IPS-15b (cell line): ENCODE data around the gene RPH3AL.
A peak's percentile ranks its signal among the peaks of the same experiment; 100 is the strongest.
"Not testable (repeated sequence)": the region's sequence is repeated elsewhere in the genome, so short reads cannot be mapped to it uniquely, and the experiment has no call there.

Experiments
- H3K27me3 ChIP-seq: one replicate; pipeline ENCODE4 v1.6.1; 2013; ENCODE audit warnings: low read length; ENCODE audit not compliant: control insufficient read depth, insufficient read depth
- H3K36me3 ChIP-seq: one replicate; pipeline ENCODE4 v1.6.1; 2013; ENCODE audit warnings: low read length; ENCODE audit not compliant: control insufficient read depth, insufficient read depth
- H3K4me1 ChIP-seq: one replicate; pipeline ENCODE4 v1.6.1; 2013; ENCODE audit warnings: mild to moderate bottlenecking, low read length; ENCODE audit not compliant: control insufficient read depth, insufficient read depth
- H3K4me3 ChIP-seq: one replicate; pipeline ENCODE4 v1.5.1; 2013; ENCODE audit warnings: low read depth, low read length
- H3K9ac ChIP-seq: one replicate; pipeline ENCODE4 v1.6.1; 2013; ENCODE audit warnings: low read depth, mild to moderate bottlenecking, low read length
- H3K9me3 ChIP-seq: one replicate; pipeline ENCODE4 v1.6.1; 2013; ENCODE audit warnings: mild to moderate bottlenecking, low read length; ENCODE audit not compliant: control insufficient read depth, insufficient read depth

RPH3AL gene

DNA sequence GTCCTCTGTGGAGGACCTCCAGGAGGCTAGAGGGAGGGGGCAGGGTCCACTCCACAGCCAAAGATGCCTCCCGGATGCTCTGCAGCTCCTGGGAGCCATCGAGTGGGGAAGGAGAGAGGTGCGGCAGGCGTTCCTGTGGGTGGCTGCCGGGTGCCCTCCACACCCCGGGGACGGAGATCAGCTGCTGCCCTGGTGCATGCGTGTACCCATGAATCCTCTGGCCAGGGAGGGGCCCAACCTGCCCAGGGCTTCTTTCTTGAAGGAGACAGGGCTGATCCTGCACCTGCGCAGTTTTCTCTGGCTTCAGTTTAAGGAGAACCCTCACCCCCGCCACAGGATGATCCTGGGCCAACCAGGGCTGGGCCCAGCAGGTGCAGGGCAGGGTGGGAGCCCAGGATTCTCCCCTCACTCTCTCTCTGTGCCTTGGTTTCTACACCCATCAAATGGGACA lies 137.7 kb downstream of the RPH3AL start:
- H3K36me3 ChIP-seq: peaks cover 3% of the 10 kb centered on the region
- no peak overlapping the region for H3K9ac ChIP-seq
- no peaks in the 10 kb centered on the region for H3K4me1 ChIP-seq
- H3K9me3 ChIP-seq: no peaks in the 10 kb centered on the region
- no peaks in the 10 kb centered on the region for H3K27me3 ChIP-seq
- peak overlapping the region; percentile 52 for H3K4me3 ChIP-seq

GRCh38 chr17:213286-214105 lies 139.1 kb downstream of the RPH3AL start:
- no peaks in the 10 kb centered on the region for H3K4me1 ChIP-seq
- H3K9ac ChIP-seq: no peak overlapping the region
- H3K27me3 ChIP-seq: no peaks in the 10 kb centered on the region
- no peaks in the 10 kb centered on the region for H3K9me3 ChIP-seq
- peaks cover 3% of the 10 kb centered on the region for H3K36me3 ChIP-seq
- no peak overlapping the region for H3K4me3 ChIP-seq

- Histone ChIP-seq H3K9me3 (no peaks in the 10 kb centered on the region), H3K4me3 (no peak overlapping the region), H3K9ac (no peak overlapping the region), H3K4me1 (peaks cover 2% of the 10 kb centered on the region), H3K36me3 (peaks cover 3% of the 10 kb centered on the region), H3K27me3 (peaks cover 4% of the 10 kb centered on the region)
Measured at GRCh38 chr17:210402-210801, 142.2 kb downstream of the RPH3AL start.

DNA sequence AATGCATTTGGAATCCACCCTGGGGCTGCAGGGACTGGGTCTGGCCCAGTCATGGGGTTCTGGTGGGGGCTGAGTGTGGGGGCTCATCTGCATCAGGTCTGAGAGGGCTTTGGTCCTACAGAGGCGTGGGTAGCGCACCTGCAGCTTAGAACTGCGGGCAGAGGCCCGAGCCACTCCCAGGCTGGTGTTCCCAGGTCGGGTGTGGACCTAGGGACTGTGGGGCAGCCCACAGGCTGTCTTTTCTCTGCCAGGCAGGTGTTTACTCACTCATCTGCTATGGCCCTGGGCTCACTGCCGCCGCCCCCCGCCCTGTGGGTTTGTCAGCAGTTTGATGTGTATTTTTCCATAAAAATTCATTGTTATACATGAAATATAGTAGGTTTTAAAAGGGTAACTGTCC lies 144.2 kb downstream of the RPH3AL start:
- Histone ChIP-seq H3K9ac (no peak overlapping the region), H3K9me3 (no peaks in the 10 kb centered on the region), H3K36me3 (no peaks in the 10 kb centered on the region), H3K4me1 (peaks cover 2% of the 10 kb centered on the region), H3K4me3 (no peak overlapping the region), H3K27me3 (peaks cover 4% of the 10 kb centered on the region)

- no peak overlapping the region for H3K4me3 ChIP-seq
- peaks cover 4% of the 10 kb centered on the region for H3K27me3 ChIP-seq
- H3K4me1 ChIP-seq: peaks cover 2% of the 10 kb centered on the region
- H3K36me3 ChIP-seq: no peaks in the 10 kb centered on the region
- no peak overlapping the region for H3K9ac ChIP-seq
- H3K9me3 ChIP-seq: no peaks in the 10 kb centered on the region
Measured at GRCh38 chr17:207775-208174, 144.8 kb downstream of the RPH3AL start.

GRCh38 chr17:206941-207560 lies 145.6 kb downstream of the RPH3AL start:
- Histone ChIP-seq H3K36me3 (no peaks in the 10 kb centered on the region), H3K9ac (no peak overlapping the region), H3K4me3 (no peak overlapping the region), H3K9me3 (no peaks in the 10 kb centered on the region), H3K27me3 (peaks cover 4% of the 10 kb centered on the region), H3K4me1 (peaks cover 2% of the 10 kb centered on the region)

DNA sequence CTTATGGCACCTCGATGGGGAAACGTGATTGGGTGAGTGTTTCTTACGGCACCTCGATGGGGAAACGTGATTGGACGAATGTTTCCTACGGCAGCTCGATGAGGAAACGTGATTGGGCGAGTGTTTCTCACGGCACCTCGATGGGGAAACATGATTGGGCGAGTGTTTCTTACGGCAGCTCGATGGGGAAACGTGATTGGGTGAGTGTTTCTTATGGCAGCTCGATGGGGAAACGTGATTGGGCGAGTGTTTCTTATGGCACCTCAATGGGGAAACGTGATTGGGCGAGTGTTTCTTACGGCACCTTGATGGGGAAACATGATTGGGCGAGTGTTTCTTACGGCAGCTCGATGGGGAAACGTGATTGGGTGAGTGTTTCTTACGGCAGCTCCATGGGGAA lies 146.1 kb downstream of the RPH3AL start:
- not testable (repeated sequence) for H3K4me3 ChIP-seq, H3K36me3 ChIP-seq, H3K27me3 ChIP-seq, H3K9me3 ChIP-seq, H3K4me1 ChIP-seq, H3K9ac ChIP-seq

DNA sequence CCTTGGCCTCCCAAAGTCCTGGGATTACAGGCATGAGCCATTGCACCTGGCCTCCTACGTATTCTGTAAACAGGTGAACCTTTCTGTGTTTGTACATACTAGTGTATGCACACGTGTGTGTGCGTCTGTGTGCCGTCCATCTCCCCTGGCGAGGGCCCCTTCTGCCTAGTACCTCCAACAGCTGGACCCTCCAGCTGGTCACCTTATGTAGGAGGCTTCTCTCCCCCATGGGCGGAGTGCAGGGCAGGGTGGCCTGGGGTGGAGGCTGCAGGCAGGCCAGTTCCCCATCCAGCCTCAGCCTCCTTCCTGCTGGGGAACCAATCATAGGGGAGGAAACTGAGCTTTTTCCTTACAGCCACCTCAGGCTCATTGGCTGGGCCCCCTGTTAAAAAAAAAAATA lies 146.8 kb downstream of the RPH3AL start:
- Histone ChIP-seq H3K4me3 (no peak overlapping the region), H3K4me1 (peaks cover 2% of the 10 kb centered on the region), H3K9ac (no peak overlapping the region), H3K36me3 (no peaks in the 10 kb centered on the region), H3K9me3 (no peaks in the 10 kb centered on the region), H3K27me3 (peaks cover 4% of the 10 kb centered on the region)

- Histone ChIP-seq H3K9ac (no peak overlapping the region), H3K36me3 (no peaks in the 10 kb centered on the region), H3K4me1 (peaks cover 5% of the 10 kb centered on the region), H3K27me3 (peaks cover 4% of the 10 kb centered on the region), H3K4me3 (no peak overlapping the region), H3K9me3 (no peaks in the 10 kb centered on the region)
Measured at GRCh38 chr17:205148-205669, 147.4 kb downstream of the RPH3AL start.

DNA sequence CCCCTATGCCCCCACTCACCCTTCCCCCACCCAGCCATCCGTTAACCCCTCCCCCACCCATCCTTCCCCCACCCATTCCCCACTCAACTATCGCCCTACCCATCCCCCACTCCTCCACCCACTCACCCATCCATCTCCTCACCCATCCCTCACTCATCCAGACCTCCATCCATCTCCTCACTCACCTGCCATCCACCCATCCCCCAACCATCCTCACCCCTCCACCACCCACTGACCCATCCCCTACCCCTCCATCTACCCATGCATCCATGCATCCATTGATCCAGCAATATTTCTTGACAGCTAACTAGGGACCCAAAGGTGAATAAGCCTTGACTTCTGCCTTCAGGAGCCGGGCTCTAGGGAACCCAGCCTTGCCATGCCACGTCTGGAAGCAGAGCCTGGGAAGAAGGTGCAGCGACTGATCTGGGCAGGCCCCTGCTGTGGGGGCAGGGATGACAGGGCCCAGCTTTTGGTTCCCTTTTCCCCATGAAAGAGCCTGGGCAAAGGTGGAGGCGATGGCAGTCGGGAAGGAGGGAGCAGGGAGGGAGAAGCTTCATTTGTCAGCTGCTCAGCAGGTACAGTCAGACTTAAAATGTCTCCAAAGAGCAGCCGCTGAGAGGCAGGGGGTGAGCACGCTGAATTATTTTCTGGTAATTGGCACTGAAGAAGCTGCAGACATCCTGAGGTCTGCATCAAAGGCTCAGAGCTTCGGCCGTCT lies 148.0 kb downstream of the RPH3AL start:
- peaks cover 4% of the 10 kb centered on the region for H3K27me3 ChIP-seq
- H3K4me1 ChIP-seq: peaks cover 5% of the 10 kb centered on the region
- H3K9me3 ChIP-seq: no peaks in the 10 kb centered on the region
- H3K9ac ChIP-seq: no peak overlapping the region
- no peak overlapping the region for H3K4me3 ChIP-seq
- H3K36me3 ChIP-seq: no peaks in the 10 kb centered on the region

DNA sequence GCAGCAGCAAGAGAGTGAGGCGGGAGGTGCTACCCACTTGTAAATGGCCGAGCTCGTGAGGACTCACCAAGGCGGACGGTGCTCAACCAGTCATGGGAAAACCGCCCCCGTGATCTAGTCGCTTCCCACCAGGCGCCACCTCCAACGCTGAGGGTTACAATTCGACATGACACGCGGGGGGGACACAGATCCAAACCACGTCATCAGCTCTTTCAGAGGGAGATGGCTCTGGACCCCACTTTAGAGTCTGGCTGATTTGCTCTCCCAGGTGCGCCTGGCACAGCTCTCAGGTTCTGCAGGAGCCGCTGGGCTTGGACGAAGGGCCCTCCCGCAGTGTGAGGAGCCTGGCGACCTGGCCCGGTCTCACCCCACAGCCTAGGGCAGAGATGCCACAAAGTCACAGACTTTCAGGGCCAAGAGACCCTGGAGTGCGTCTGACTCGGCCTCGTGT lies 150.1 kb downstream of the RPH3AL start:
- Histone ChIP-seq H3K9ac (no peak overlapping the region), H3K4me1 (peaks cover 5% of the 10 kb centered on the region), H3K27me3 (peaks cover 3% of the 10 kb centered on the region), H3K36me3 (no peaks in the 10 kb centered on the region), H3K4me3 (no peak overlapping the region), H3K9me3 (no peaks in the 10 kb centered on the region)
